Psoas muscle (tissue), 8 donors: Measurements from ENCODE around the gene B4GALT2. TPM values are rescaled to one million over a fixed set of nuclear protein-coding genes. Genes with fewer than 3 reads are reported as not detected.
A peak's percentile ranks its signal among the peaks of the same experiment; 100 is the strongest.

Experiments used
- ATAC-seq, 4 donors: fragments of 200-7000 bp; cut with Tn5 transposase; one replicate each; pipeline ENCODE4 v1.9.1; 2020; ENCODE audit warnings: moderate library complexity in 3 of 4, mild to moderate bottlenecking in 2 of 4
- DNase-seq, 2 donors: peaks; one replicate each; pipeline ENCODE4 v3.0.0-alpha.2; 2020
- H3K27ac ChIP-seq: fragments of 200-600 bp; one replicate; pipeline ENCODE4 v1.8.0; 2022
- H3K27me3 ChIP-seq, 3 donors: fragments of 200-600 bp in 1 of 3; one replicate each; pipeline versions ENCODE4 v1.6.1 to v1.8.0; 2013 to 2022; ENCODE audit warnings: low read length in 2 of 3, mild to moderate bottlenecking in 2 of 3, moderate library complexity in 1 of 3; ENCODE audit not compliant: insufficient read depth in 3 of 3
- H3K36me3 ChIP-seq, 2 donors: fragments of 200-600 bp in 1 of 2; one replicate each; pipeline versions ENCODE4 v1.6.1 to v1.8.0; 2013 to 2022; ENCODE audit warnings: low read depth in 1 of 2, mild to moderate bottlenecking in 1 of 2, moderate library complexity in 1 of 2; ENCODE audit not compliant: insufficient read depth in 1 of 2
- H3K4me1 ChIP-seq: fragments of 200-600 bp; one replicate; pipeline ENCODE4 v1.8.0; 2022
- H3K4me3 ChIP-seq: fragments of 200-600 bp; one replicate; pipeline ENCODE4 v1.8.0; 2022; ENCODE audit warnings: mild to moderate bottlenecking
- H3K9me3 ChIP-seq: fragments of 200-600 bp; one replicate; pipeline ENCODE4 v1.8.0; 2022
- WGBS, 3 donors: extraction: QIAGEN DNeasy Blood & Tissue Kit; methylation state at CpG; one replicate each; pipeline versions ENCODE4 v1.1.6 to v1.1.7; 2013; 5-methylcytosine and 5-hydroxymethylcytosine counted together
- intact Hi-C, 2 donors: fragments of 100-400 bp; cut with DNase I; formaldehyde crosslinking; loops; one replicate each; pipeline versions ENCODE4 v1.11.0 to v1.14.2; 2022
- polyA plus RNA-seq, 3 donors: library from polyadenylated mRNA; stranded (reverse); fragments of 200-250 nt; gene quantifications; one replicate each; pipeline ENCODE4 v1.2.3, GENCODE V29; 2013
- total RNA-seq, 4 donors: library from RNA; stranded (reverse); fragmentation: NEBNext Ultra II Directional in 2 of 4; extraction: Animal tissue kit (Norgen Biotek cat#: 25700) in 2 of 4; gene quantifications; one replicate each; pipeline versions ENCODE4 v1.2.1 to v1.2.4, GENCODE V29; 2021 to 2023
- TF ChIP-seq, protein P1 (sequence below): fragments of 200-600 bp; IDR thresholded peaks from one replicate; pipeline ENCODE4 v1.8.0; 2022; ENCODE audit warnings: antibody characterized with exemption
- donor health status: healthy with polysubstance abuse.
- donor health status: DM: no; HTN: no; CAD: no; lungs with moderate emphysema.
- donor health status: Bipolar disorder and iron deficiency.
- donor health status: healthy.
- donor health status: DM: yes; HTN: yes; CAD: no.
- donor health status: DM: no; HTN: no; CAD: no.
- donor health status: DM: no; HTN: no; CAD: no.
- donor health status: DM: yes; HTN: yes; CAD: no.

Gene B4GALT2
- total and polyA plus RNA-seq, 7 donors: 33.5 to 81.0 (median 54.9) TPM

DNA sequence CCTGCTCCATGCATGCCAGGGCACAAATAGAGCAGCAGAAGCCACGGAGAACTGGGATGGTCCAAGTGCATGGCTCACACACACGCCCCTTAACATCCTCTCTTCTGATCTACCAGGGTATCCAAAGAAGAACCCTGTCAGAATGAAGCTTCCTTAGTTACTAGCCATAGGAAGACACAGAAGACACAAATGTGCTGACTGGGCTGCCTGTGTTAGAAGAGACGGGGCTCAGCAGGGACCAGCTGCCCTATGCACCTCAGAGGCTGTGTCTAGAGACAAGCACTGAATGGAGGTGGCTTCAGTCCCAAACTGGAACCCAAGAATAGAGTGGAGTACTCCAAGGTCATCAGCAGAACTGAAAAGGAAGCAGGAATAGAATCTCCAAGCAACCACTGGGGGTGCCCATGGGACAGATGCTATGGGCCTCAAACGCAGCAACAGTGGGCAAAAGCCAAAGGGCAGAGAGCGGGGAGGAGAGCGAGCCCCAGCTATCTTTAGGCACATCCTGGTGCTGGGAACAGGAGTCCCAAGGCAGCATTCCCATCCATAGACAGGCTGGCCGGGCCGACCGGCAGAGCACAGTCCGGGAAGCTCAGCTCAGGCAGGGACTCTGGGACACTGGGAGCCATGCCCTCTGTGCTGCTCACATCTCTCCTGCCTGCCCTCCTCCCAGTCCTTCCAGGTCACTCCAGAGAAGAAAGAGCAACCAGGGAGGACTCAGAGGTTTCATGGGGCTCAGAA lies 42.7 kb downstream of the B4GALT2 start:
- intact Hi-C loops: no loop called here
- peak in 3 of 4 donors; percentile 32 to 44 (median 41) for ATAC-seq
- DNase-seq: no peak

DNA sequence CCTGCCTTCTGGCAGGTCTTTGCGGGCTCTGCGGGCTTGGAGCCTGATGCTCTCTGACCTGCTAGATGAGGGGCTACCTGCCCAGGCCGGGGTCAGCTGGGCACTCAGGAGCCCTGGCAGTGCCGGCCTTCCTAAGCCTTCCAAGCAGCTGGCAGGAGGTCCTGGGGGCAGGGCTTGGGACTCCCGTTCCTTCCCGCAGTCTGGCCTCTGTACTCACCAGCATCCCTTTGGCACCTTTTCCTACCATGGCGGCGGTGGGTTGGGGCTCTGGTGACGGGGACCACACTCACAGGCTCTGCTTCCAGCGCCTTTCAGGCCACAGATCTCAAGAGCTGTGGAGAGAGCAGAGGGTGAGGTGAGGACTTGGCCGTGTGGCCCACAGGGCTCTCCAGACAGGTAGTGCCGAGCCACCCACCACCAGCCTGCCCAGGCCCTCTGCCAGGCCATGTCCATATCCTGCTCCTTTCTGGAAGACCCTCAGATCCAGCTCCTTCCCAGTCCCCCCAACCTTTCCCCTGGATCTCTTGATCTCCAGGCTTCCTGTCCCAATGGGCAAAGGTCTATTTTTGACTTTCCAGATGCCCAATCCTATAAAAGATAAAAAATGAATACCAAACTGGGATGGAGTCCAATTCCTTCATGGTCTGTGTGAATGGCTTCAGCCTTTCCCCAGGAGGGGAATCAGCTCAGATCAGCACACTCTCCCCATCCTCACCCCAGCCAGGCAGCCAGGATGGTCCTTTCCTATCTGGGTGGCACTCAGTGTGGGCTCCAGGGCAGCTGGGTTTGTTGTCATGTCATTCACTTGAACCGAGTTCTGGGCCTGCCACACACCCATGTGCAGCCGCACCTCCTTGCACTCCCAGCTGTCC lies 45.3 kb downstream of the B4GALT2 start:
- no peaks in the 10 kb centered on the region for H3K9me3 ChIP-seq
- no peak overlapping the region for H3K4me3 ChIP-seq
- H3K36me3 ChIP-seq: no peaks in the 10 kb centered on the region
- 79 to 86% (median 83%) methylated on average over 13 to 14 of the region's 14 CpGs for WGBS, 3 donors
- peak in 1 of 2 donors; percentile 48 for DNase-seq
- no peaks in the 10 kb centered on the region for H3K27me3 ChIP-seq
- H3K4me1 ChIP-seq: peaks cover 3% of the 10 kb centered on the region
- no peak for ATAC-seq
- no peak overlapping the region for H3K27ac ChIP-seq
- intact Hi-C loops: no loop called here
- TF ChIP-seq, protein P1, sequence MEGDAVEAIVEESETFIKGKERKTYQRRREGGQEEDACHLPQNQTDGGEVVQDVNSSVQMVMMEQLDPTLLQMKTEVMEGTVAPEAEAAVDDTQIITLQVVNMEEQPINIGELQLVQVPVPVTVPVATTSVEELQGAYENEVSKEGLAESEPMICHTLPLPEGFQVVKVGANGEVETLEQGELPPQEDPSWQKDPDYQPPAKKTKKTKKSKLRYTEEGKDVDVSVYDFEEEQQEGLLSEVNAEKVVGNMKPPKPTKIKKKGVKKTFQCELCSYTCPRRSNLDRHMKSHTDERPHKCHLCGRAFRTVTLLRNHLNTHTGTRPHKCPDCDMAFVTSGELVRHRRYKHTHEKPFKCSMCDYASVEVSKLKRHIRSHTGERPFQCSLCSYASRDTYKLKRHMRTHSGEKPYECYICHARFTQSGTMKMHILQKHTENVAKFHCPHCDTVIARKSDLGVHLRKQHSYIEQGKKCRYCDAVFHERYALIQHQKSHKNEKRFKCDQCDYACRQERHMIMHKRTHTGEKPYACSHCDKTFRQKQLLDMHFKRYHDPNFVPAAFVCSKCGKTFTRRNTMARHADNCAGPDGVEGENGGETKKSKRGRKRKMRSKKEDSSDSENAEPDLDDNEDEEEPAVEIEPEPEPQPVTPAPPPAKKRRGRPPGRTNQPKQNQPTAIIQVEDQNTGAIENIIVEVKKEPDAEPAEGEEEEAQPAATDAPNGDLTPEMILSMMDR: no peak

More for the DNA sequence above, 42.7 kb downstream of the B4GALT2 start:
- WGBS, 3 donors: 55 to 73% (median 69%) methylated on average over 10 of the region's 10 CpGs
- no peak overlapping the region for H3K27ac ChIP-seq
- TF ChIP-seq, protein P1: peak; percentile 6
- H3K9me3 ChIP-seq: no peaks in the 10 kb centered on the region
- H3K36me3 ChIP-seq: no peaks in the 10 kb centered on the region
- no peaks in the 10 kb centered on the region for H3K27me3 ChIP-seq
- no peak overlapping the region for H3K4me3 ChIP-seq
- no peaks in the 10 kb centered on the region for H3K4me1 ChIP-seq

DNA sequence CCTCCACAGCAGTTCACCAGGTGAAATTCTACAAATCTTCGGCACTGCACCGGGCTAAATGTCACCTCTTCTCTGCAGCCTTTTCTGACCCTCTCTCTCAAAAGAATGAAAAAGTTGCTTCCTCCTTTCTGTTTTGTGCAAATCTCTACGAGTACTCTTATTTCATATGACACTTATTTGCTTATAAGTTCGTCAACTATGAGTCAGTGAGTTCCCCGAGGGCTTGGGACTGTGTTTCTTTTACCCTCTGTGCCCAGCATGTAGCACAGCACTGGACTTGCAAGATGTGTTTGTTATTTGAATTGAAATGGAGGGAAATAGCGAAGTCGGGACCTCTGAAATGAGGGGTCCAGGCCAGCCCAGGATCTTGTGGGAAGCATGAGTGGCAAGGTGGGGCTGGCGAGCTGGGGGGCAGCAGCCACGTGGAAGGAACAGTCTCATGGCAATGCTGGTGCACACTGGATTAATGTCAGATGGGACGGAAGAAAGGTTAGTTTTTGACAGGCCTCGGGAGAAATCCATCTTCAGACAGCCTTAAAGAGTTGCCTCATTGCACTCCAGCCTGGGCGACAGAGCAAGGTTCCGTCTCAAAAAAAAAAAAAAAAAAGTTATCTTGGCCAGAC lies 46.0 kb downstream of the B4GALT2 start:
- no peak for DNase-seq
- no peak overlapping the region for H3K4me3 ChIP-seq
- TF ChIP-seq, protein P1: no peak
- no peaks in the 10 kb centered on the region for H3K36me3 ChIP-seq
- H3K27ac ChIP-seq: no peak overlapping the region
- peaks cover 6% of the 10 kb centered on the region for H3K4me1 ChIP-seq
- 85 to 89% (median 87%) methylated on average over 13 of the region's 13 CpGs for WGBS, 3 donors
- intact Hi-C loops: no loop called here
- no peaks in the 10 kb centered on the region for H3K9me3 ChIP-seq
- no peaks in the 10 kb centered on the region for H3K27me3 ChIP-seq
- ATAC-seq: no peak

- 82 to 89% (median 85%) methylated on average over 3 of the region's 3 CpGs for WGBS, 3 donors
- H3K4me3 ChIP-seq: no peak overlapping the region
- DNase-seq (peak in 1 of 2 donors; percentile 19), ATAC-seq (no peak)
- H3K27me3 ChIP-seq: no peaks in the 10 kb centered on the region
- TF ChIP-seq, protein P1: no peak
- intact Hi-C loops: no loop called here
- H3K27ac ChIP-seq: no peak overlapping the region
- no peaks in the 10 kb centered on the region for H3K36me3 ChIP-seq
- H3K9me3 ChIP-seq: no peaks in the 10 kb centered on the region
- H3K4me1 ChIP-seq: peaks cover 6% of the 10 kb centered on the region
Measured at GRCh38 chr1:44025816-44026215, 46.8 kb downstream of the B4GALT2 start.
